IMR-90 (cell line): ENCODE data around the gene ORAI3. TPM values are rescaled to one million over a fixed set of nuclear protein-coding genes. Genes with fewer than 3 reads are reported as not detected.

Experiments
- ATAC-seq: fragments of 200-7000 bp; cut with Tn5 transposase; 2 replicates; pipeline ENCODE4 v1.9.1; 2020; ENCODE audit warnings: low read depth, mild to moderate bottlenecking, moderate library complexity
- BruUV-seq: library from RNA; stranded (reverse); fragments of 400-500 nt; replicated peaks from 2 replicates; lab custom pipeline; 2021; lab: Mats Ljungman, UMichigan
- CTCF ChIA-PET: fragments of 300-600 bp; formaldehyde crosslinking; extraction: SDS; loops from one replicate; lab custom pipeline; 2021; ENCODE audit warnings: antibody characterized with exemption; lab: Yijun Ruan, JAX
- POLR2A ChIA-PET: fragments of 300-600 bp; sonication (Branson Sonifier 250); formaldehyde crosslinking; loops from one replicate; lab custom pipeline; 2022; ENCODE audit warnings: antibody characterized with exemption; ENCODE audit not compliant: unreplicated experiment; lab: Charles Lee
- DNase-seq: peaks from one replicate; pipeline ENCODE4 v3.0.0; 2013
- H2AFZ ChIP-seq: replicated peaks from 2 replicates; pipeline ENCODE3; 2013; ENCODE audit warnings: low read length, mild to moderate bottlenecking; ENCODE audit not compliant: poor library complexity
- H2AK5ac ChIP-seq: 2 replicates; pipeline ENCODE4 v1.6.1; 2013; ENCODE audit warnings: low read depth, low read length, inconsistent platforms
- H2AK9ac ChIP-seq: replicated peaks from 2 replicates; pipeline ENCODE3; 2013; ENCODE audit warnings: mild to moderate bottlenecking, low read depth, low read length, moderate library complexity; ENCODE audit not compliant: poor library complexity
- H2BK120ac ChIP-seq: 2 replicates; pipeline ENCODE4 v1.6.1; 2013; ENCODE audit warnings: low read depth, low read length, inconsistent platforms
- H2BK15ac ChIP-seq: 3 replicates; pipeline ENCODE4 v1.6.1; 2013; ENCODE audit warnings: low read depth, low read length, inconsistent platforms
- H2BK20ac ChIP-seq: 2 replicates; pipeline ENCODE4 v1.6.1; 2013; ENCODE audit warnings: low read depth, mild to moderate bottlenecking, inconsistent platforms, low read length, moderate library complexity
- H2BK5ac ChIP-seq: 2 replicates; pipeline ENCODE4 v1.6.1; 2013; ENCODE audit warnings: mild to moderate bottlenecking, low read depth, low read length, inconsistent platforms; ENCODE audit not compliant: poor library complexity, severe bottlenecking
- H3K14ac ChIP-seq: replicated peaks from 2 replicates; pipeline ENCODE4 v1.6.1; 2013; ENCODE audit warnings: low read depth, low read length, inconsistent platforms
- H3K18ac ChIP-seq: 2 replicates; pipeline ENCODE4 v1.6.1; 2013; ENCODE audit warnings: low read depth, low read length, control low read depth
- H3K23ac ChIP-seq: 2 replicates; pipeline ENCODE4 v1.6.1; 2013; ENCODE audit warnings: low read depth, low read length, inconsistent platforms
- H3K27ac ChIP-seq: 2 replicates; pipeline ENCODE4 v1.5.1; 2013; ENCODE audit warnings: mild to moderate bottlenecking, control low read depth, low read length; ENCODE audit not compliant: insufficient read depth
- H3K27me3 ChIP-seq: 2 replicates; pipeline ENCODE4 v1.6.1; 2013; ENCODE audit warnings: low read length; ENCODE audit not compliant: control insufficient read depth, insufficient read depth
- H3K36me3 ChIP-seq: 2 replicates; pipeline ENCODE4 v1.6.1; 2013; ENCODE audit warnings: low read length, mixed read lengths; ENCODE audit not compliant: control insufficient read depth, insufficient read depth
- H3K4ac ChIP-seq: 2 replicates; pipeline ENCODE4 v1.6.1; 2013; ENCODE audit warnings: low read depth, low read length, inconsistent platforms
- H3K4me1 ChIP-seq: 2 replicates; pipeline ENCODE4 v1.6.1; 2013; ENCODE audit warnings: low read length, mixed read lengths; ENCODE audit not compliant: control insufficient read depth, insufficient read depth
- H3K4me2 ChIP-seq: 2 replicates; pipeline ENCODE4 v1.6.1; 2013; ENCODE audit warnings: low read depth, mild to moderate bottlenecking, control low read depth, low read length, moderate library complexity
- H3K4me3 ChIP-seq: 2 replicates; pipeline ENCODE4 v1.5.1; 2013; ENCODE audit warnings: low read depth, mild to moderate bottlenecking, control low read depth, low read length, moderate library complexity; ENCODE audit not compliant: insufficient read depth
- H3K56ac ChIP-seq: 2 replicates; pipeline ENCODE4 v1.6.1; 2013; ENCODE audit warnings: low read length, inconsistent platforms; ENCODE audit not compliant: insufficient read depth; ENCODE audit errors: extremely low read depth
- H3K79me1 ChIP-seq, 2 experiments: 2 replicates each; pipeline ENCODE4 v1.6.1; 2013; ENCODE audit warnings: low read length in 2 of 2, inconsistent platforms in 1 of 2, low read depth in 1 of 2
- H3K9ac ChIP-seq: 2 replicates; pipeline ENCODE4 v1.6.1; 2013; ENCODE audit warnings: low read depth, low read length, control low read depth
- H3K9me1 ChIP-seq: 2 replicates; pipeline ENCODE4 v1.6.1; 2013; ENCODE audit warnings: low read length, inconsistent platforms; ENCODE audit not compliant: insufficient read depth
- H3K9me3 ChIP-seq: 2 replicates; pipeline ENCODE4 v1.6.1; 2013; ENCODE audit warnings: low read length; ENCODE audit not compliant: control insufficient read depth, insufficient read depth
- H4K20me1 ChIP-seq: 2 replicates; pipeline ENCODE4 v1.6.1; 2013; ENCODE audit warnings: low read length, inconsistent platforms; ENCODE audit not compliant: insufficient read depth
- H4K5ac ChIP-seq: 2 replicates; pipeline ENCODE4 v1.6.1; 2013; ENCODE audit warnings: mild to moderate bottlenecking, low read depth, low read length, control low read depth
- H4K8ac ChIP-seq, 2 experiments: 2 replicates each; pipeline ENCODE4 v1.6.1; 2013; ENCODE audit warnings: low read depth in 2 of 2, low read length in 2 of 2, control low read depth in 1 of 2, inconsistent platforms in 1 of 2
- H4K91ac ChIP-seq: 2 replicates; pipeline ENCODE4 v1.6.1; 2013; ENCODE audit warnings: low read depth, low read length, inconsistent platforms; ENCODE audit not compliant: insufficient read depth
- MAFK ChIP-seq: IDR thresholded peaks from 2 replicates; pipeline ENCODE4 v1.6.1; 2012; ENCODE audit warnings: low read depth, low read length, improper control_type of control experiment
- RFX5 ChIP-seq: IDR thresholded peaks from 2 replicates; pipeline ENCODE4 v1.8.0; 2012; ENCODE audit warnings: low read depth, mild to moderate bottlenecking, low read length, moderate library complexity
- whole genome bisulfite sequencing, 2 experiments: methylation state at CpG; one replicate each; pipeline versions ENCODE4 v1.1.5 to v1.1.7; 2013; ENCODE audit warnings: missing lambda C conversion rate in 2 of 2; ENCODE audit not compliant: insufficient read length in 1 of 2; ENCODE audit errors: extremely low coverage in 2 of 2; 5-methylcytosine and 5-hydroxymethylcytosine counted together
- dilution Hi-C: fragments of 300-500 bp; cut with HindIII; formaldehyde crosslinking; loops from one replicate; pipeline ENCODE4 v1.14.3; 2018; ENCODE audit warnings: low sequenced_read_pairs; ENCODE audit not compliant: unreplicated experiment
- in situ Hi-C: fragments of 300-500 bp; cut with MboI; formaldehyde crosslinking; loops from 3 replicates; pipeline ENCODE4 v1.14.3; 2019; ENCODE audit warnings: low sequenced_read_pairs, inconsistent platforms, mixed read lengths
- intact Hi-C: fragments of 100-400 bp; cut with micrococcal nuclease; formaldehyde crosslinking; loops from 2 replicates; pipeline ENCODE4 v1.10.0; 2022
- polyA plus RNA-seq, 3 experiments: library from polyadenylated mRNA; depleted of rRNA; stranded (reverse); fragments of >200 nt; gene quantifications; 2 replicates each; pipeline ENCODE4 v1.2.3, GENCODE V29; 2012; ENCODE audit warnings: low replicate concordance in 1 of 3
- total RNA-seq: library from RNA; depleted of rRNA; stranded (reverse); fragments of >200 nt; gene quantifications from 2 replicates; pipeline ENCODE4 v1.2.3, GENCODE V29; 2012

The ORAI3 gene
- total and polyA plus RNA-seq, 2 of the 4 experiments (the other 2 are of a cell fraction) = 6.8 to 16.9 TPM

DNA sequence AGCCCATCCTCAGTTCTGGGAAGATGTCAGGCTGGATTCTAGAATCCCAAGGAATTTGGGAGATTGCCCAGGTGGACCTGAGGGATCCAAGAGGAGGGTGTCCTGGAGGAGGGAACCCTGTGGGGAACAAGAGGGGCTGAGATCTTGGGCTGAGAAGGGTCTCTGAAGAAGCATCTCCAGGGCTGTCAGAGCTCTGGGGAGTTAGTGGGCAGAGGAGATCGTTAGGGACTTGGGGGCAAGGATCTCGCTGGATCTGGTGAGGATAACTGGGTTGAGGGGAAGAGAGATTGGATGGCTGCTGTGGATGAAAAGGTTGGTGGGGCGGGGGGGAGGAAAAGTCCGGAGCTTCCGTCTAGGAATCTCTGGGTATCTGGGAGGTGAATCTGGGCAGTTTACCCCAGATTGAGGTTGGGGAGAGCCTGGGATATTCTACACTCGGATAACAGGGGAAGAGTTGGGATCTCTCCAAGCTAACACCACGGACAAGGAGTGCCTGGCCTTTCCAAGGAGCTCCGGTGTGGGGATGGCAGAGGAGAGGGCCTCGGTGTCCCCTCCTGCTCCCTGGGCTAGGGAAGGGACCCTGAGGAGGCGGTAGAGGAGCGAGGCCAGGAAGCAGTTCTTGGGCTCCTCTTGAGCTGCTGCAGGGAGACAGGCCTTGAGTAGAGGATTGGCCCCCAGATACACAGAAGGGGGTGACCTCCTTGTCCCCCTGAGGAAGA is 23.8 kb upstream of the ORAI3 start:
- peak overlapping the region; percentile 69 for H3K9ac ChIP-seq
- no peaks in the 10 kb centered on the region for H3K9me1 ChIP-seq
- peaks cover 4 to 49% of the 10 kb centered on the region in 2 experiments; a peak in 2 of 4 replicates for H3K79me1 ChIP-seq
- ATAC-seq = no peak
- no peak overlapping the region for H4K8ac ChIP-seq
- 52% methylated on average over 6 of the region's 11 CpGs; no CpG with 5 or more reads in 1 of the 2 experiments for WGBS, 2 experiments
- H3K4me1 ChIP-seq = peaks cover 2% of the 10 kb centered on the region; the same call in 1 of the 2 replicates
- no peak overlapping the region for H2BK15ac ChIP-seq
- BruUV-seq = no TSS peak
- in situ Hi-C loops (no loop called here), dilution Hi-C loops (no loop called here), intact Hi-C loops (loop anchor here (5.0 kb wide), 2 partner anchors 163 to 228 kb away; partner anchors contain the start of genes CFAP119, RNF40 and SRCAP)
- peak overlapping the region; percentile 83 for H3K4me2 ChIP-seq
- no peak for DNase-seq
- TF ChIP-seq MAFK = no peak
- no peak for TF ChIP-seq RFX5
- no peak overlapping the region for H3K56ac ChIP-seq
- H2BK5ac ChIP-seq = no peak overlapping the region
- H3K9me3 ChIP-seq = no peaks in the 10 kb centered on the region
- H3K4me3 ChIP-seq = peak overlapping the region; percentile 53
- H3K14ac ChIP-seq = peak overlapping the region; percentile 50
- CTCF ChIA-PET = interaction anchor here (1.5 kb wide), 1 partner anchor 17 kb away, joined by 4 read pairs; no protein-coding TSS in a partner anchor
- peaks cover 22% of the 10 kb centered on the region; the same call in 1 of the 2 replicates for H3K36me3 ChIP-seq
- POLR2A ChIA-PET = interaction anchor here (1.0 kb wide), 1 partner anchor 23 kb away, joined by 3 read pairs; no protein-coding TSS in a partner anchor
- no peak overlapping the region for H2BK120ac ChIP-seq
- H4K20me1 ChIP-seq = peaks cover 4% of the 10 kb centered on the region; the same call in 1 of the 2 replicates
- H3K27me3 ChIP-seq = no peaks in the 10 kb centered on the region
- H4K5ac ChIP-seq = no peak overlapping the region
- no peak overlapping the region for H3K18ac ChIP-seq
- H3K23ac ChIP-seq = peak overlapping the region; percentile 53; the same call in 1 of the 2 replicates
- H4K91ac ChIP-seq = no peak overlapping the region
- no peak overlapping the region for H2AFZ ChIP-seq
- no peak overlapping the region for H2AK5ac ChIP-seq
- no peak overlapping the region for H3K4ac ChIP-seq
- H2AK9ac ChIP-seq = peak overlapping the region; percentile 98
- H2BK20ac ChIP-seq = no peak overlapping the region
- H3K27ac ChIP-seq = no peak overlapping the region
